SK-N-MC (cell line): ENCODE results near the gene PDE6A.

Experiments used
- EZH2 ChIP-seq: fragments of 200-600 bp; sonication (generic); IDR thresholded peaks from one replicate; pipeline ENCODE4 v1.6.1; 2017; ENCODE audit warnings: antibody characterized with exemption
- POLR2AphosphoS5 ChIP-seq: IDR thresholded peaks from 2 replicates; pipeline ENCODE4 v1.6.1; 2012; ENCODE audit warnings: mild to moderate bottlenecking, low read depth, low read length, borderline replicate concordance

GRCh38 chr5:149845601-149846000 is 99.0 kb downstream of the PDE6A start:
- TF ChIP-seq EZH2 (no peak), POLR2AphosphoS5 (no peak)
